MG63 (cell line): ENCODE results near the gene CCDC177. TPM values are rescaled to one million over a fixed set of nuclear protein-coding genes. Genes with fewer than 3 reads are reported as not detected.

Experiments used
- DNase-seq: peaks from one replicate; pipeline ENCODE4 v3.0.0-alpha.2; 2020
- H3K27me3 ChIP-seq: fragments of 250-450 bp; sonication (Bioruptor Pico); 2 replicates; pipeline ENCODE4 v1.5.1; 2020; ENCODE audit warnings: mild to moderate bottlenecking, moderate library complexity
- H3K36me3 ChIP-seq: fragments of 250-450 bp; sonication (Bioruptor Pico); 2 replicates; pipeline ENCODE4 v1.5.1; 2020; ENCODE audit warnings: mild to moderate bottlenecking, moderate library complexity
- H3K4me3 ChIP-seq: fragments of 250-450 bp; sonication (Bioruptor Pico); 2 replicates; pipeline ENCODE4 v1.5.1; 2020; ENCODE audit warnings: mild to moderate bottlenecking, moderate library complexity
- H3K9me3 ChIP-seq: fragments of 250-450 bp; sonication (Bioruptor Pico); 2 replicates; pipeline ENCODE4 v1.5.1; 2020; ENCODE audit warnings: mild to moderate bottlenecking, moderate library complexity
- total RNA-seq: library from RNA; depleted of rRNA; stranded (reverse); fragments of >200 nt; shearing (Covaris generic); gene quantifications from 2 replicates; pipeline ENCODE4 v1.2.3, GENCODE V29; 2014; ENCODE audit warnings: low replicate concordance; rRNA removed

CCDC177 gene
- total RNA-seq, 1 experiment from 2014 or later: not detected

- Histone ChIP-seq H3K36me3 (no peaks in the 10 kb centered on the region), H3K9me3 (no peaks in the 10 kb centered on the region), H3K27me3 (no peaks in the 10 kb centered on the region; the same call in 1 of the 2 replicates), H3K4me3 (no peak overlapping the region)
- DNase-seq: no peak
Measured at GRCh38 chr14:69525896-69526295, 48.8 kb downstream of the CCDC177 start.

- H3K4me3 ChIP-seq: no peak overlapping the region
Measured at GRCh38 chr14:69522026-69522425, 52.6 kb downstream of the CCDC177 start.

More at GRCh38 chr14:69522026-69522425, 52.6 kb downstream of the CCDC177 start:
- Histone ChIP-seq H3K36me3 (no peaks in the 10 kb centered on the region), H3K9me3 (no peaks in the 10 kb centered on the region), H3K27me3 (no peaks in the 10 kb centered on the region; the same call in 1 of the 2 replicates)
- no peak for DNase-seq

Other genes with a start within 250 kb of the CCDC177 start
- 173 and 248 TPM in 2 replicates for gene ERH, start 176.6 kb downstream of the CCDC177 start, total RNA-seq
- gene SLC39A9, start 176.2 kb downstream of the CCDC177 start, total RNA-seq: 50.5 and 54.2 TPM in 2 replicates
- gene PLEKHD1, start 90.1 kb downstream of the CCDC177 start, total RNA-seq: not detected in 2 replicates
- 1.9 and 3.1 TPM in 2 replicates for gene SUSD6, start 36.7 kb upstream of the CCDC177 start, total RNA-seq
- gene SRSF5, start 192.3 kb upstream of the CCDC177 start, total RNA-seq: 40.4 and 159 TPM in 2 replicates
- gene SLC10A1, start 222.4 kb upstream of the CCDC177 start, total RNA-seq: not detected in 2 replicates